HG02938 (cell line): Measurements from ENCODE around the gene POTEF.
"Not testable (repeated sequence)": the region's sequence is repeated elsewhere in the genome, so short reads cannot be mapped to it uniquely, and the experiment has no call there.

ENCODE experiments used
- ATAC-seq: cut with Tn5 transposase; IDR thresholded peaks from one replicate; pipeline ENCODE4 v1.9.1; 2021; ENCODE audit warnings: mild to moderate bottlenecking, moderate library complexity; ENCODE audit not compliant: unreplicated experiment

POTEF gene

DNA sequence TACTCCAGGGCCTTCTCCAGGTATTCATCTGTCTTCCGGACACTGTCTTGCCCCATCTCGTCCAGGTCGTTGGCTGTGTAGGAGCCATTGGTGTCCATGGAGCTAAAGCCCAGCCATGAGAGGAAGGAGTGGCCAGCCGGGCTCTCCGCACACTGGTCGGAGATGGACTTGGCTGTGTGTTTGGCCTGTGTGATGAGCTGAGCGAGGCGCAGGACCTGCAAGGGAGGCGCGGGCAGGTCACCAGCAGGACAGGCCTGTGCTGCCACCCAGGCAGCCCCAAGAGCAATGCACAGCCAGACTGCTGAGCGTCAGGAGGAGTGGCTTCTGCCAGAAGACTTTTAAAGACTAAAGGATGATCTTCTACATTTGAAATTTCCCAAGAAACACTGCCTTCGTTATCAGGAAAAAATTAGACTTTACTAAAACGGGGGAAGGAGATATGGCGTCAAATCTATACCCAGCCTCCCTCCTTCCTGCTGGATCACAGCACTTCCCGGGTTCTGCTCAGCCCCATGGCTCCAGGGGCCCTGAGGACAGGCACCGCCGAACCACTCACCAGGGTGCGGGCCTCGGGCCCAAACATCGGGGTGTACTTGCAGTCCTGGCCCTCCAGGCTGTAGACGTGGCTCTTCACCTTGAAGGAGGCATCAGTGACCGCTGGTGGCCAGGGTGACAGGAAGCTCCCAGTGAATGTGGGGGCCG is 24.9 kb upstream of the POTEF start:
- ATAC-seq: not testable (repeated sequence)

GRCh38 chr2:130152816-130153595 is 24.0 kb upstream of the POTEF start:
- no peak for ATAC-seq

GRCh38 chr2:130152136-130152815 is 23.3 kb upstream of the POTEF start:
- ATAC-seq: not testable (repeated sequence)

DNA sequence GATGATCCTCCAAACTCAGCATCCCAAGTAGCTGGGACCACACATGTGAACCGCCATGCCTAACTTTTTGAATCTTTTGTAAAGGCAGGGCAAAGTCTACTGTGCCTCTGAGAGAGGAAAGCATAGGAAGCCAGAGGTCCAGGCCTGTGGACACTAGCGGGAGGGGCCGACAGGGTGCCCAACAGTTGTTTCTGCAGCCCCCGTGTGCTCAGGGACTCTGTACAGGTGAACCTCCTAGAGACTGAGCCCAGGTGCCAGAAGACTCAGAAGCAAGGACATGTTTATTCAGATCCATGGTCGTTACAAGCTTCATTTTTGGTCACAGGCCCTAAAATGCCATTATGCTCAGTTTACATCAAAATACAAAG is 22.1 kb upstream of the POTEF start:
- ATAC-seq: not testable (repeated sequence)

- ATAC-seq: no peak
Observed at GRCh38 chr2:130150181-130151144, 21.4 kb upstream of the POTEF start.

GRCh38 chr2:130148515-130148914 is 19.5 kb upstream of the POTEF start:
- ATAC-seq: not testable (repeated sequence)

DNA sequence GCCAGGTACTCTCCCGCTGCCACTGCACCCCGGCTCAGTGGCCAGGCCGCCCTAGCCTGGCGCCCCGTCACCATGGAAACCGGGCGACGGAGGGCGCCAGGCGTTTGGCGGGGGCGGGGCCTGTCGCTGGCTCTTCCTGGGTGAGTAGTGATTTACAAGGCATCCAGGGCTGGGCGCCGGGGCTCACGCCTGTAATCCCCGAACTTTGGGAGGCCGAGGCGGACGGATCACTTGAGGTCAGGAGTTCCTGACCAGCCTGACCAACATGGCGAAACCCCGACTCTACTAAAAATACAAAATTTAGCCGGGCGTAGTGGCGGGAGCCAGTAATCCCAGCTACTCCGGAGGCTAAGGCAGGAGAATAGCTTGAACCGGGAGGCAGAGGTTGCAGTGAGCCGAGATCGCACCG is 16.0 kb upstream of the POTEF start, which contains the start of gene CCDC74B:
TSS of gene CCDC74B (minus strand) at position 107 of the 409 bp plus-strand sequence. CDS start 116 bp downstream, outside the sequence.
- peak; percentile 78 for ATAC-seq

GRCh38 chr2:130143266-130144039 is 14.4 kb upstream of the POTEF start:
- not testable (repeated sequence) for ATAC-seq

- ATAC-seq: not testable (repeated sequence)
Observed at GRCh38 chr2:130142396-130143265, 13.6 kb upstream of the POTEF start.

- not testable (repeated sequence) for ATAC-seq
Observed at GRCh38 chr2:130141645-130142370, 12.8 kb upstream of the POTEF start.

DNA sequence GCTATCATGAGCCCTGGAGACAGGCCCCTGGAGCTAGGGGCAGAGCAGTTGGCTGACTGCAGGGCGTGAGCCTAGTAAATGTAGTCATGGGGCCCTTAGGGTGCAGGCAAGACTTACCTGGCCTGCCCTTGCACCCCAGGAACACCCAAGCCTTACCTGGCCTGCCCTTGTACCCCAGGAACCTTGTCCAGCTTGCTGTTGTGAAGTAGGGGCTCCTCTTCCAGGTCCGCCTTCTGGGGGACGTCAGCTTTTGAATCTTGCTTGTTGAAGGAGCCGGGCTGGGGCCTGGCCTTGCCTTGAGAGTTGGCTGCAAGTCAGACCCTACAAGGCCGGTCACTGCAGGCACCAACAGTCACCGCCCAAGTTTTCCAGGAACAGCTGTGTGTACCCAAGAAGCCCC is 12.0 kb upstream of the POTEF start:
- not testable (repeated sequence) for ATAC-seq

DNA sequence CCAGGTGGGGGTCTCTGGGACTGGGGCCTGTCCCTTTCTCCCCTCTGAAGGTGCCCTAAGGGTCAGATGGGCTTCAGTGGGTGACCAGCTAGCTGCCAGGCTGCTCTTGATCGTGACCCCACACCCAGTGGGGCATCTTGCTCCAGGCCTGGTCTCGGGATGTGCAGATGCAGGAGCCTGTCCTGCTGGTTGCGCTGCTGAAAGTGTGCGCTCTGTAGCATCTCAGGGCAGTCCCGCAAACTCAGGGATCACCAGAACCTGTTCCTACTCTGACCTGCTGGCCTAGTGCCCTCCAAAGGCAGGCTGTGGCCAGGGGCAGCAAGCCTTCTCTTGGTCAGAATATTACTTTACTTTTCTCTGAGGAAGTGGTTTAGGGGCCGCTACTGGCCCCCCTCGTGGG is 11.5 kb upstream of the POTEF start:
- not testable (repeated sequence) for ATAC-seq

- ATAC-seq: not testable (repeated sequence)
Observed at GRCh38 chr2:130139331-130140280, 10.6 kb upstream of the POTEF start.

GRCh38 chr2:130138841-130139251 is 9.8 kb upstream of the POTEF start:
- ATAC-seq: not testable (repeated sequence)

- not testable (repeated sequence) for ATAC-seq
Observed at GRCh38 chr2:130138326-130138725, 9.3 kb upstream of the POTEF start.

GRCh38 chr2:130137118-130137517 is 8.1 kb upstream of the POTEF start:
- not testable (repeated sequence) for ATAC-seq

GRCh38 chr2:130136546-130136945 is 7.5 kb upstream of the POTEF start:
- not testable (repeated sequence) for ATAC-seq
